ENCODE data around the gene HEMGN.

DNA sequence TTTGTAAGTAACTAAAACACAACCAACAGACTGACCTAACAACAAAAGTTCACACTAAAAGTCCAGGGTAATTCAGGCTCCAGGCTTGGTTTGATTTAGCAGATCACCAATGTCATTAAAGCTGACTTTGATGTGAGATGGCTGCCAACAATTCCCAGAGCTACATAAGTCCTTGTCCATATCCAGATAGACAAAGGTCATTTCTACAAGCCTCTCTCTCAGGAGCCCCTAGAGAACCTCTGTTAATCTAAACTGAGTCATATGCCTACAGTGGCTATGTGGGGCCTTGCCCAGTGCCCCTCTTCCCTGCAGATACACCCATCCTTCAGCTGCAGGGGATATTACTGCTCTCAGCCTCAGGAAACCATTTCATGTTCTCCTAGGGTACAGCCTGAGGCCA is 26.9 kb upstream of the HEMGN start:
- TF ChIP-seq GATA3 (IDR thresholded peaks at IDR 0.05; ENCODE audit: low read depth, low read length) = no peak
- TF ChIP-seq GATA2 (IDR thresholded peaks at IDR 0.05; ENCODE audit: low read depth, low read length) = no peak
